Muscle of arm (tissue), 12 donors: Measurements from ENCODE around the gene RERE. TPM values are rescaled to one million over a fixed set of nuclear protein-coding genes. Genes with fewer than 3 reads are reported as not detected.
"Not testable (repeated sequence)": the region's sequence is repeated elsewhere in the genome, so short reads cannot be mapped to it uniquely, and the experiment has no call there.

Experiments used
- DNase-seq: peaks from one replicate; pipeline ENCODE4 v3.0.0-alpha.2; 2013
- polyA plus RNA-seq, 12 donors: library from polyadenylated mRNA; unstranded; fragments of 120-200 nt; gene quantifications; one replicate each; pipeline ENCODE4 v1.2.1, GENCODE V29; 2013; ENCODE audit not compliant: insufficient read length in 12 of 12

The RERE gene
- polyA plus RNA-seq, 12 donors = 51.1 to 118 (median 75.5) TPM; not detected in 1

- DNase-seq = no peak
These were observed 63.2 kb downstream of the RERE start for GRCh38 chr1:8754247-8754650.

GRCh38 chr1:8753736-8754135 lies 63.7 kb downstream of the RERE start:
- DNase-seq = no peak

- no peak for DNase-seq
These were observed 64.3 kb downstream of the RERE start for GRCh38 chr1:8752921-8753713.

- DNase-seq = no peak
These were observed 65.0 kb downstream of the RERE start for GRCh38 chr1:8752411-8752810.

- no peak for DNase-seq
These were observed 65.5 kb downstream of the RERE start for GRCh38 chr1:8751984-8752383.

GRCh38 chr1:8747879-8748825 lies 69.3 kb downstream of the RERE start:
- DNase-seq = no peak

GRCh38 chr1:8746554-8746953 lies 70.9 kb downstream of the RERE start:
- DNase-seq = no peak

GRCh38 chr1:8745749-8746390 lies 71.6 kb downstream of the RERE start:
- no peak for DNase-seq

- DNase-seq = no peak
These were observed 72.1 kb downstream of the RERE start for GRCh38 chr1:8745346-8745745.

GRCh38 chr1:8742022-8742924 lies 75.2 kb downstream of the RERE start:
- DNase-seq = no peak

GRCh38 chr1:8740034-8740449 lies 77.4 kb downstream of the RERE start:
- DNase-seq = no peak

GRCh38 chr1:8739377-8739776 lies 78.1 kb downstream of the RERE start:
- no peak for DNase-seq

GRCh38 chr1:8736927-8737326 lies 80.5 kb downstream of the RERE start:
- DNase-seq = no peak

GRCh38 chr1:8733484-8733883 lies 84.0 kb downstream of the RERE start:
- DNase-seq = no peak

GRCh38 chr1:8731162-8731561 lies 86.3 kb downstream of the RERE start:
- no peak for DNase-seq

GRCh38 chr1:8728464-8728863 lies 89.0 kb downstream of the RERE start:
- no peak for DNase-seq

GRCh38 chr1:8727809-8728213 lies 89.6 kb downstream of the RERE start:
- DNase-seq = peak; percentile 49

- DNase-seq = not testable (repeated sequence)
These were observed 90.1 kb downstream of the RERE start for GRCh38 chr1:8727316-8727715.

GRCh38 chr1:8726801-8727186 lies 90.6 kb downstream of the RERE start:
- DNase-seq = not testable (repeated sequence)

GRCh38 chr1:8723010-8723409 lies 94.4 kb downstream of the RERE start:
- DNase-seq = no peak

- DNase-seq = no peak
These were observed 95.1 kb downstream of the RERE start for GRCh38 chr1:8722366-8722765.
